GM18870 (cell line): Measurements from ENCODE around the gene KCNA4.
"Not testable (repeated sequence)": the region's sequence is repeated elsewhere in the genome, so short reads cannot be mapped to it uniquely, and the experiment has no call there.

Experiments used
- ATAC-seq: cut with Tn5 transposase; IDR thresholded peaks from one replicate; pipeline ENCODE4 v1.9.1; 2021; ENCODE audit warnings: moderate library complexity; ENCODE audit not compliant: unreplicated experiment

The KCNA4 gene

DNA sequence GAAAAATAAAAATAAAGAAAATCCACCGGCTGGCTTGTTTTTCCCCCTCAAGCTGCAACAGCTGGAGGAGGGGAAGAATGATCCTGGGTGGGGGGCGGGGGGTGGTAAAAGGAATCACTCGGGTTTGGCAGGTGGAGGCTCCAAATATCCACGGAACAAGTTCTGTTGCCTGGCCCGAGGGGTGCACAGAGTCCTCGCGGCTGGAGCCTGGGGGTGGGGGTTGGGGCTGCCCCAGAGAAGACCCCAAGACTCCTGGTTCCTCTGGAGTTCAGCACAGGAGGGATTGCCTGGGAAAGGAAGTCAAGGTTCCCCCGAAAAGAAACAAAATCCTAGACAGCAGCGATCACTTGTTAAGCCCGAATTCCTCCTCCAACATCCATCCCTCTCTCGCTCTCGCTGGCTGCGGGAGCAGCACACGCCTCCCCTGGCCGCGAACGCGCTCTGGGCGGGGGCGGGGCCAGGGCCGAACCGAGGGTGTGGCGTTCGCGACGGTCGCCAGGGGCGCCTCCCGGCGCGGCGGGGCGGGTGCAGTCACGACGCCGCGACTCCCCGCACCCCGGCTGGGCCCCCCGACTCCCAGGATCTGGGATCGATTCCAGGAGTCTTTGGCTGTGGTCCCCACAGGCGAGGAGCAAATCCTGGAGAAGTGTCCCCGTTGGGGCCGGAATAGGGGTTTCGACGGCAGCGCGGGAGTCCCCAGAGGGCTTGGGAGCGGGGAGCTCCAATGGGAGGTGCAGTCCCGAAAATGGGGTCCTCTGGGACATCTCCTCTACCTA, at the start of gene KCNA4:
KCNA4 (minus strand) TSS at position 443 of the 776 bp plus-strand sequence. CDS start 4,352 bp downstream, outside the sequence.
- ATAC-seq, result no peak

- no peak for ATAC-seq
Measured at GRCh38 chr11:30062103-30062502, 45.3 kb upstream of the KCNA4 start.

DNA sequence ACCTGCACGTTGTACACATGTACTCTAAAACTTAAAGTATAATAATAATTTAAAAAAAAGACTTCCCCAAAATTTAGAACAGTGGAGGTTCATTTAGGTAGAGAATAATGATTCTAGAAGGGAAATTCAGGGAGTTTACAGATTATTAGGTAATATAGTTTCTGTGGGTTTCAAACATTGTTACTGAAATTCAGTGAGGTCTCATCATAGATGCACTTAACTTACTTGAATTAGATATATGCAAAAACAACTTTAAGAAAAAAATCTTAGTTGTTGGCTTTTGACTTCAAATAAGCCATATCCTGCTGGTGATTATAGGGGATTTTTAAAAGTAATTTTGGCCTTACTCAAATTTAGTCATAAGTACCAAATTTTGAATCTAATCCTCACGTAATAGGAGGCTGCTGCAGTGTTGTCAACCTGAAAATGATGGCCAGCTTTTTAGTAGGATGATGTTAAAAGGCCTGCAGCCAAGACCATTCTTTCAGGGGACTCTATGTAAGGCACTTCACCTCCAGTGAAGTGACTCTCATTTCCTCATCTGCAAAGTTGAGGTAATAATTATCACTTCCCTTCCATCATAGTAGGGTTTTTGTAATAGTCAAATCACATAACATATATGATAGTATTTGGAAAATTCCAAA, 42.5 kb upstream of the KCNA4 start:
- no peak for ATAC-seq

GRCh38 chr11:30049214-30049613, 32.4 kb upstream of the KCNA4 start:
- ATAC-seq, result no peak

DNA sequence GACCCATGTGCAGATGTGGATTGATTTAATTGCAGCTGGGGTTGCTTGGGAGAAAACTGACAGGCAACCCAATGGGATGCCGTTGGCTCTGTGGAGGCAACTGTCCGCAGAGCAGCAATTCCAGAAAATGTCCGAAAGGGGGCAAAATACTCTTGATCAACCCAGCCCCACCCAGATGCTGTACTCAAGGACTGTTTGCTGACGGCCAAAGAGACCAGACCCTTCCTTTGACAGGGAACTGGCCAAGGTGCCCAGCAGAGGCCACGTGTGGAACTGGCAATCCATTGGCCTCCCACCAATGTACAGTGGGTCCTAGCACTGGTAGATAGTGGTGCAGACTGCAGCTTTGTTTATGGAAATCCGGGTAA, 29.7 kb upstream of the KCNA4 start:
- ATAC-seq, result no peak

DNA sequence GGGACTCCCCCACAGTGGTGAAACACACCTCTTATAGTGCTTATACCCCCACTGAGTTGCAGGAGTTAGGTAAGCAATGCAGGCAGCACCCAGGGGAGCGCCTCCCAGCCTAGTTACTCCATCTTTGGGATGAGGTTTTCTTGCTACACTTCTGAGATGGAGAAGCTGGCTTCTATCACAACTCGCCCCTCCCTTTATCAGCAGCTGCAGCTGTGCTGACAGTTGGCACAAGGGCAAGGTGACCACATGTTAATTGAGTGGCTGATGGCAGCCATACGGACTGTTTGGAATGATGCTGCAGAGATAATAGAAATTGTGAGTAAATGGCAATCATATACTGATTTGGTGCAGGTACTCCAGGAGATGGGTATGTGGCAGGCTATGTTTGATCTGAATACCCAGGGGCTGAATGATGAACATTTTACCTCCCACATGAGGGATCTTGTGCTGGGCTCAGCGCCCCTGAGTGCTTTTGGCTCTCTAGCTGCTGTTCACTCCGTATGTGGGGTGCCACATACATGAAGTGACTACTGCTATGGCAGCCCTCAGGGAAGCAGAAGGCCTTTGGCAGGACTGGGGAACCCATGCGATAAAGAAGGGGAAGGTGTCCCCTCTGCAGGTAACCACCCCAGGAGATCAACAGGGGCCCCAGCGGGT, 29.2 kb upstream of the KCNA4 start:
- ATAC-seq, result no peak

GRCh38 chr11:30045144-30045543, 28.3 kb upstream of the KCNA4 start:
- no peak for ATAC-seq

- no peak for ATAC-seq
Measured at GRCh38 chr11:30041171-30041570, 24.3 kb upstream of the KCNA4 start.

- not testable (repeated sequence) for ATAC-seq
Measured at GRCh38 chr11:30034746-30035145, 17.9 kb upstream of the KCNA4 start.

DNA sequence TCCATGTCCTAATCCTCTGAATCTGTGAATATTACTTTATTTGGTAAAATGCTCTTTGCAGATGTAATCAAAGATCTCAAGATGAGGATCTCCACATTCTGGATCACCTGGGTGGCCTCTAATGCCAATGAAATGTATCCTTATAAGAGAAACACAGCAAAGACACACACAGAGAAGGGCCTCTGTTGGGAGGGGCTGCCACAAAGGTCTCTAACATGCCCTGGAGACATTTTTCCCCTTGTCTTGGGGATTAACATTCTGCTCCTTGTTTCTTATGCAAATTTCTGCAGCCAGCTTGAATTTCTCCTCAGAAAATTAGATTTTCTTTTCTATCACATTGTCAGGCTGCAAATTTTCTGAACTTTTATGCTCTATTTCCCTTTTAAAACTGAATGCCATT, 17.3 kb upstream of the KCNA4 start:
- ATAC-seq, result not testable (repeated sequence)

DNA sequence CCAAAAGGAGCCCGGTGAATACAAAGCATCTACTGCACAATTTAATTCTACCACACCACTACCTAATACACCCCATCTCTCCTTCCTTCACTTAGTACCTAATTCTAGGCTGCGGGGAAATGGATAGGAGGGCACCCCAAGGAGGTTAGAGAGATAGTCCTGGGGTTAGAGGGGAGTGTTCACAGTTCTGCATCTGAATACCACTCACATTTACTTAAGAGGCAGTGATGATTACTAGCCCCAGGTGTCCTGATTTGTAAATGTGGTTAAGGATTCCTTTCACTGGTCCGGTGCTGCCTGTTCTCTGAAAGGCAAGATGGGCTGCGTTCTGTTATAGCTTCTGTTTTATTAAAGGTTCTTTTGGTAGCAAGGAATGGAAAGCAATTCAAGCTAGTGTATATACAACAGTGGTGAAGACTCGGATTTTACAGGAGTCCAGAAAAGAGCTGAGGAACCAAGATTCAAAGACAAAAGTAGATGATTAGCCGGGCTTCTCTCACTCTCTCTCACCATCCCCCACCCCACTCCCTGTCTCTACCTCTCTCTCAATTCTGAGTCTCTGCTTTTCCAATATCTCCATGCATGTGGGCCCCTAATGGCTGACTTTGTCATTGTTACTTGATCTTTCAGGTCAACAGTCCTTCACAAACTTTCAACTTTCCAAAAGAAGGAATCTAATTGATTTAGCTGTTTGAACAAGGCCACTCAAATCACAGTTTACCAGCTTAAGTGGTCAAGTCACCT, 8.7 kb upstream of the KCNA4 start:
- ATAC-seq, result no peak

GRCh38 chr11:30023074-30023473, 6.2 kb upstream of the KCNA4 start:
- ATAC-seq, result no peak

GRCh38 chr11:30019481-30019880, 2.7 kb upstream of the KCNA4 start:
- no peak for ATAC-seq

DNA sequence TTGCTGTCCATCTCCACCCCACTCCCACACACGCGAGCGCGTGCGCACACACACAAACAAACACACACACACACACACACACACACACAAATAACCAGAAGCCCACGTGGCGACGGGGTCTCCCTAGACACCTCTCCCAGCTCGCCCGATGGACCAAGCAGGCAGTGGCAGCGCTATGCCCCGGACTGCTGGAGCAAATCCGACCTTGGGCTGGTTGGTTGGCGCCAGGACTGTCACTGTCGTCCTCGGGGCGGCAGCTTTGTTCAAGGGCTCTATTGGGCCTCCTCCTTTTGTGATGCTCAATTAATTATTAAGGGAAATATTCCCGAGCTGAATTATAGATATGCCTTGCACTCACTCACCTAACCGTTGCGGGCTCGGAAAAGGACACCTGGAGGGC, 1.7 kb upstream of the KCNA4 start:
- ATAC-seq, result no peak

DNA sequence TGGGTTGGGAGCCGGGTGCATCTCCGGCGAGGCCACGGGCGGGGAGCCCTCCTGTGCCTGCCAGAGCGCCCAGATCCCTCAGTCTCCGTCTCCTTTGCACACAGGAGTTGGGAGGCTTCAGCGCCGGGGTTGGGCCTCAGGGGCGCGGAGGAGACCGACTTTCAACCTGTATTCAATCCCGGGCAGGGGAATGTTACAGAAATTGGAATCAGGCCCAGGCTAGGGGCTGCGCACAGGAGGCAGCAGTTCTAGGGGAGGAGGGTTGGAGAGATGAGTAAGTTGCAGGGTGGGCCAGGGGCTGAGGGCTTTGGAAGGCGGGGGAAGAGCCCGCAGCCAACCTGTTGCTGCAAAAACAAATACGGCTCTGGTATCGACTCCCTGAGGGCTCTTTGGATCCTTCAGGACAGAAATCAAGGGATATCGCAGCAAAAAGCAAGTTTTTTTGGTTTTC, 640 bp upstream of the KCNA4 start:
- no peak for ATAC-seq

GRCh38 chr11:30015725-30016412, 961 bp downstream of the KCNA4 start:
- ATAC-seq, result no peak

DNA sequence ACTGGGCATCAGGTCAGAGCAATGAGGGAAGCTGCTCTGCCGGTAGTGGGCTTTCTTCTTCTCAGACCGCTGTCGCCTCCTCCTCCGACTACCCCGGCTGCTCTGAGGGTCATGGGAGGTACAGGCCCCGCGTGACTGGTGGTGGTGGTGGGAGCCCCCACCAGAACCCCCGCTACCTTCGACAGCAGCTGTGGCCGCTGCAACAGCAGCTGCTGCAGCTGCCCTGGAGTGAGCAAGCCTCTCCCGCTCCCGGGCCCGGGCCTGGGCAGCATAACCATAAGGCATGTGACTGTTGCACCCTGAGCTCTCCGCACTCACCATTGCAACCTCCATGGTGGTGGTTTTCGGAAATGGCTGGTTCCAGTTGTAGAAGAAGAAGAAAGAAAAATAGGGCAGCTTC, 4.5 kb downstream of the KCNA4 start:
- no peak for ATAC-seq

DNA sequence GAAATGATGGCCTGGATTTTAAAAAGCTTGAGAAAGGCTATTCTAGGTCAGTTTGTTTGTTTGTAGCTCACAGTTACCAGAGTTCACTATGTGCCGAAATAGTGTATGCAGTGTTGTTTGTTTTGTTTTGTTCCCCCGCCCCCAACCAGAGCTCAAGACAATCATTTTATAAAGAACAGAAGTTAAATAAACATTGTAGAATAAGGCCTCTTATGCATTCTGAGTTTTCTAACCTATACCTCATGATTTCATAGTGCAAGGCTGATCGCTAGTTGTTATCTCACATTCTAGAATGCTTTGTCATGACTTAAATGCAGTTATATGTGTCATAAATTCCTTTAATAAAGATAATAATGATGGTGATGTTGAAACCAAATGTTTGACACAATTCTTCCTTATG, 7.8 kb downstream of the KCNA4 start:
- no peak for ATAC-seq

- ATAC-seq, result no peak
Measured at GRCh38 chr11:30006876-30007275, 10.0 kb downstream of the KCNA4 start.

- no peak for ATAC-seq
Measured at GRCh38 chr11:30002157-30002785, 14.6 kb downstream of the KCNA4 start.
